GM18861 (cell line): ENCODE results near the gene CLRN1.

Experiments
- ATAC-seq: cut with Tn5 transposase; IDR thresholded peaks from one replicate; pipeline ENCODE4 v1.9.1; 2021; ENCODE audit not compliant: unreplicated experiment

CLRN1 gene

DNA sequence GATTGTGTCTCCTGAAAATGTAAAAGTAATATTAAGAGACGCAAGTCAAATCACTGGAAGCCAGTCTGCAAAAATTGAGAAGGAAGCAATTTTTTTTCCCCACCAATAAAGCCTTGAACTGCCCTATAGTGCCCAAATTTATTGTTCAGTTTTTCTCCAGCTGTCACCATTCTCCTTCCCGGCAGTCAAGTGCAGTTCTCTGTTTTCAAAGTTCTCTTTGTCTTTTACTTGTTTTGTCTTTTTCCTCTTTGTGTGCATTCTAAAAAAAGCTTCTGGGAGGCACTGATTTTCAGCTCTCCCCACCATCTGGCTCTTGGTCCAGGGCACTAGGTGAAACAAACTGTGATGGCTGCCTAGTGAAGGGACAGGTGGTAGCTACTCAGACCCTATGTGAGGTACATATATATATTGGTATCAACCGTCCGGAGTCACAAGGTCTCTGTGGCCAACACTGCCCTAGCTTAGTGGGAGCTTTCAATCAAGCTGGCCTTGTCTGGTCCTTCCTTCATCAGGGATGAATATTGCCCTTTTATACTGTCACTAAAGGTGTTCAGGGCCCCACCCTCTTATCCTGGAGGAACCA, 6.1 kb upstream of the CLRN1 start:
- ATAC-seq: no peak

DNA sequence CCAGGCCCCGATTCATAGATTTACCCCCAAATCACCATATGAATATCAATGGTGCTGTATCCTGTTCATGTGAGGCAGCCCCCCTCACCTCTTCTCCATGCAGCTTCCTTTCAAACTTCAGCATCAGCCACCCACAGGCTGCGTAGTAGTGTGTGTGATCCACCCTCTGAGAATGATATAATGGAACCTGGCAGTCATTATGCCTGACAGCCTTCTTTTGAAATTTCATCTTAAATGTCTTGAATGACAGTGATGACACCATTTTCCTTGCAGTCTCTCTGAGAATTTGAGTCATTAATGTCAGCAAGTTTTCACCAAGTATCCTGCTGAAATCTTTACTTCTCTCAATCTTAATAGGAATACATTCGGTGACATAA, 3.5 kb upstream of the CLRN1 start:
- no peak for ATAC-seq

DNA sequence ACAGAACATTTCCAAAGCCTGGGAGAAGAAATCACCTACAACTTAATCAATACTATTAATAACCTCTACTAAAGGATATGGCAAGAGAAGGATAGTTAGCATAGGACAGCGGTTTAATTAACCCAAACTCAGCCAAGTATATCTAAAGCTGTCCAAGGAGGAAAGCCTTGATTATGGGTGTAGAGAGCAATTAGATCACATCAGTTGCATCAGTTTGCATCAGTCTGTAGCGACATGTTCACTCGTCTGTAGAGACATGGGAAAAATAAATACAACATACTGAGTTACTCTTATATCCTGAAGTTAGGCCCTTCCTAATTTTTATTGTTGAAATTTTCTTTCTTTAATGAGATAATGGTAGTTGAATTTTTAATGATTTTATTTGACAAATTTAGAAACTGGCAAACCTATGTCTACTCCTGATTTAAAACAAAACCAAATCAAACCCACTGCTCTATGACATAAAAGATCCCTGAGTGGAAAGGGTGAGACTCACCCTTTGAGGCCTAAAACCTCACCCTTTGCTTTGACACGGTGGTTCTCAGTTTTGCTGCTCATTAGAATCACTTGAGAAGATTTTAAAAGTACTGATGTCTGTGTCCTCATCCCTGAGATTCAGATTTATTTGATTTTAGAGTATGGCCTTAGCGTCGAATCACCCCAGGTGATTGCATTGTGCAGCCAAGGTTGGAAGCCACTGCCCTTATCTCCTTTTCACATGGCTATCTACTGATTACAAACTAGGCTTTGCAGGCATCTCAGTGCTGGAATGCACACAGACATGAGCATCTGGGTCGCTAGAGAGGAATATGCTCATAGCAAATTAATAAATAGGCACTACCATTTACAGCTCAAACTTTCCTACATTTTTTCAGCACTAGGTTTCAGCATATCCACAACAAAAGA, 2.8 kb upstream of the CLRN1 start:
- no peak for ATAC-seq

DNA sequence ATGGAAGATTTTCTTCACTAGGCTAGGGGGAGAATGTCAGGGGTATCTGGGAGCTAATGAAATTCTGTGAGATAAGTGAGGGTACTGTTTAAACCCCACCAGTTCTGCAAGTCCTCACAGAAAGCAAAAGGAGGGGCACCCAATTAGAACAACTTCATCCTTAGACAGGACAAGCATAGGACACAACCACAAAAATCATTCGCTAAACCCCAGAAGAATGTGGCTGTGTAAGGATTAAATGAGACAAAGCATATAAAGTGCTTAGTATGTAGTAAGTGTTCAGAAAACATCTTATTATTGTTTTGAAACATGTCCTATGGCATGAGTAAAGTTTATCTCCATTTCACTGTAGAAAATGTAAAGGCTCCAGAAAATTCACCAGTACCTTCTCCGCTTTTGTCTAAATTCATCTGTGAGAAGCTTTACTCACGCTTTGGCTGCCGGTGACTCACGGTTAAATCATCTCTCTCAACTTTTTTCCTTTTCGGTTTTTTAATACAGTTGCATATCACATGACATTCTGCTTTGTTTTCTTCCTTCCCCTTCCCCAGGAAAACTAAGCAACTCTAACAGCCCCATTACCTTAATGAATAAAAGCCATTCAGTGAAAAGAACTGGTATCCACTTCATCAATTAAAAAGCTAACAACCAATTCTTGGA, 1.7 kb downstream of the CLRN1 start:
- no peak for ATAC-seq

DNA sequence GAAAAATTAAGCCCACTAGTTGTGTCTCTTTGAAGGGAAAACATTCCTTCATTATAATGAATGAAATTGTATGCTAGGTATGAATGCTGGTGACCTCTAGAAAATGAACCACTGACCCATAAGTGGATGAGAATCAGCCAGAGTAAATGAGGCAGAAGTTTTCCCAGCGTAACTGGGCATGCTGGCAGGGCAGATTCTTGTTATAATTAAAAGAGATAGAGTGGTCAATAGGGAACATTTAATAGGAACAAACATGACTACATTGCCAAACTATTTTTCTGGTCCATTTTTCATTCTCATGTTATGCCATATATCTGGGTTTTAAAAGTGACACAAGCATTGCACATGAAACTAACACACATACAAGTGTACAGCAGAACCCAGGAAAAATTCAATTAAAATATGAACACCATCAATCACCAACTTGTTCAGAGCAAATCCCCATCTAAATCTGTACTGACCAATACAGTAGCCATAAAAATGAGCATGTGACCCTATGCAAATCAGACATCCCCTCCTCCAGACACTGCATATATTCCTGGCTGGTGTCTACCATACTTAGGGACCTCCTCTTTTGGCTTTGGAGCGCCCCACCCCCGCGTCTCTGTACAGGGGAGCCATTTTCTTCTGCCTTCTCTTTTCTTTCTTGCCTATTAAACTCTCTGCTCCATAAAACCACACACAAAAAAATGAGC, 4.0 kb downstream of the CLRN1 start:
- ATAC-seq: no peak

DNA sequence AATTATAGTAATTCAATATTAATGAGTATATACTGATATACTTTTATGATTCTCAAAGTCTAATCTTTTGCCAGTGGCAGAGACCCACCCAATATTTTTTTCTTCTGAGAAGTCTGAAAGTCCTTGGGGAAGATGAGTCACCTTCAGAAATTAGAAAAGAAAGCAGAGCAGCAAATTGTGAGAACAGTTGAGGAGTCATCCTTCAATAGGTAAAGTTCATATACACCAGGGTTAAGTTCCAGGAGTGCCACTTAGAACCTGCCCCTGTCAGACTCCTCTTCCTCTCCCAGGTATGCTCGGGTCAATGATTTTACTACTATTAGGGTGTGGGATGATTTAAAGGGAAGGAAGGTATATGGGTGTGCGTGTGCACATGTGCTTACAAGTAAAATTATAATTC, 7.1 kb downstream of the CLRN1 start:
- no peak for ATAC-seq

DNA sequence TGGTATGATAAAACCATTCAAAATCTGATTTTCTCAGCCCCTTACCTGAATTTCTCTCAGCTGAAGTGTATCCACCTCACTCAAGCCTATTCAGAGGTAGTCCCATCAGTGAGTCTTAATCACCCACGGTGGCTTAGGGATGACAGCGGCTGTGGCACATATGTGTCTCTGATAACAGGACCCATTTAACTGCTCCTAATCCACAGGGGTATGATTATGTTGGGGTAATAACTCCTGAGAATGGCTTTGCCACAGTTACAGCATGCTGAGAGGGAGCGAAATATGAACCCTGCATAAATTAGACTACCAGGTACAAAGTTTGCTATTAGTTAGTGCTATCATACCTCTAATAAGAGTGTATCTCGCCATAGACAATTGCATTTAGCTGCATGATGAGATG, 10.6 kb downstream of the CLRN1 start:
- no peak for ATAC-seq

DNA sequence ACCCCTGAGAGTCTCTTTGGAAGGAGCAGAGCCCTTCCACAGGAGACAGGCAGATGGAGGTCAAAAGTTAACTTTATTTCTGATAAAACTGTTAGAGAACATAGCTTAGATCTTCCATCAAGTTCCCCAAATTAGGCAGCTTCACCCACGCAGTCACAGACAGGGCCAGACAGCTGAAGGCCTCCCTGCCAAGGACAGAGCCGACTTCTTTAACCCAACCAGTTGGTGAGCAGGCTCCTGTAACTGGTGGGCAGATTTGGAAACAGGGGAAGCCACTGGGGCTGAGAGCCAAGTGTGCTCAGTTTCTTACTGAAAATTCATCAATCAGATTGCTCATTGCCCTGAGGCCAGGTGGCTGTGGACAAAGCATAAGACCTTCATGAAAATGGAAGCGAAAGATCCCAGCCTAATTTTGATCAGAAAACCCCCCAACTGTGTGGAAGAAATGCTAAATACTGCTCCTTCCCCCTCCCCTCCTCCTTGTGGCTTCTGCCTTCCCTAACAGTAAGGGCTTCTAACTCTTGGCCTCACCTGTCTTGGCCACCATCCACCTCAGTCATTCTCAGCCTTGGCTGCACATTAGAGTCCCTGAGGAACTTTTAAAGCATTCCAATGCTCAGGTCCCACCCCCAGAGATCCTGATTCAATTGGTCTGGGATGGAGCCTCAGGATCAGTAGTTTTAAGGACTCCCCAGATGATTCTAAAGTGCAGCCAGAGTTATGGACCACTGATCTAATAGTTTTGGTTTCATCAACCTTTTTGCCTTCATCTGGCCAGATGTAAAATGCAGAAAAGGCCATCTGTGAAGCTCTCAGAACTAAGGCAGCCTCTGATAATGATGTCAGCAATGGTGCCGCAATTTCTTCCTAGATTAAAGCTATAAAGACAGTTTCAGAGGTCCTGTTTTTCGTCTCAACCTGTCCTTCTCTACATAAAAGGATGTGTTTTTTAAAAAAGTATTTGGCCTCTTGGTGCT, 11.5 kb downstream of the CLRN1 start:
- ATAC-seq: no peak

DNA sequence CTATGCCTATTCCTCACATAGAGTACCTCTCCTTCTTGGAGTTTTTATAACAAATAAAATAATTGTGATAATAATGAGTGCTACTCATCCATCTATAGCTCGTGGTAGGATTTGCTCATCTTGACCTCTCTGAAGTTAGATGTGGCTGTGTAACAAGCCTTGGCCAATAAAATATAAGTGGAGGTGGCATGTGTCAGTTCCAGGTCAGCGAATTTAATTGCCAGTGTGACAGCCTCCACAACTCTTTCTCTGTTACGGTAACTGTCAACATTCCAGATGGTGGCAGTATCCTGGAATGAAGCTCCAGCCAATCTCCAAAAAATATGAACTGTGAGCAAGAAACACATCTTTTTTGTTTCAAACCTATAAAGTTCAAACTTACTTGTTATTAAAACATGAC, 13.8 kb downstream of the CLRN1 start:
- ATAC-seq: no peak

DNA sequence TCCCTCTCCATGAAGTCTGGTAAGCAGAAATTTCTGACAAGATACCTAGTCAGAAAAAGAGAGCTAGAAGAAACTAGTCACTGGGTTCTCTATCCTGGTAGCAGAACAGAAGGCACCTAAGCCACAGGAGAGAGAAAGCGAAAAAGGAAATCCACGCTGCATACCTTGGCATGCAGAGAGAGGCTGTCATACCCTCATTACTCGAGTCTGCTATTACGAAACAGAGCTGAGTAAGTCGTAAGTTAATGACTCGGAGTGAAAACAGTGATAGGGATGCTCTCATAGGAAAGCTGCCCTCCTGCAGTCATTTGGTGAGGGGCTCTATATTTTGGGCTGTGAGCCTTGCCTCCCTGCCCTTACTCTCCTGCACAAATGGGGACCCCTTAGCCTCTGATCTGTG, 16.2 kb downstream of the CLRN1 start:
- no peak for ATAC-seq

DNA sequence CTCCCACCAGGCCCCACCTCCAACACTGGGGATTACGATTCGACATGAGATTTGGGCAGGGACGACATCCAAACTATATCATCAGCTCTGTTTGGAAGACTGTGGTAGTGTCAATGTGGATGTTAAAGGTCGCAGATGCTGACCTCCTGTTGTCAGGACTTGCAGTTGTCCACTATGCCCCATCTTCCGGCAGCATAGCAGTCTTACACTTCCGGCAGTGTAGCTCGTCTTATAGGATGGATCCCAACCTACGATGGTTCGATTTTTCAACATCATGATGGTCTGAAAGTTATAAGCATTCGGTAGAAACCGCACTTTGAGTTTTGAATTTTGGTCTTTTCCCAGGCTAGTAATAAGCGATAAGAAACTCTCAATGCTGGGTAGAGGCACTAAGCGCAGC, 20.6 kb downstream of the CLRN1 start:
- ATAC-seq: no peak

DNA sequence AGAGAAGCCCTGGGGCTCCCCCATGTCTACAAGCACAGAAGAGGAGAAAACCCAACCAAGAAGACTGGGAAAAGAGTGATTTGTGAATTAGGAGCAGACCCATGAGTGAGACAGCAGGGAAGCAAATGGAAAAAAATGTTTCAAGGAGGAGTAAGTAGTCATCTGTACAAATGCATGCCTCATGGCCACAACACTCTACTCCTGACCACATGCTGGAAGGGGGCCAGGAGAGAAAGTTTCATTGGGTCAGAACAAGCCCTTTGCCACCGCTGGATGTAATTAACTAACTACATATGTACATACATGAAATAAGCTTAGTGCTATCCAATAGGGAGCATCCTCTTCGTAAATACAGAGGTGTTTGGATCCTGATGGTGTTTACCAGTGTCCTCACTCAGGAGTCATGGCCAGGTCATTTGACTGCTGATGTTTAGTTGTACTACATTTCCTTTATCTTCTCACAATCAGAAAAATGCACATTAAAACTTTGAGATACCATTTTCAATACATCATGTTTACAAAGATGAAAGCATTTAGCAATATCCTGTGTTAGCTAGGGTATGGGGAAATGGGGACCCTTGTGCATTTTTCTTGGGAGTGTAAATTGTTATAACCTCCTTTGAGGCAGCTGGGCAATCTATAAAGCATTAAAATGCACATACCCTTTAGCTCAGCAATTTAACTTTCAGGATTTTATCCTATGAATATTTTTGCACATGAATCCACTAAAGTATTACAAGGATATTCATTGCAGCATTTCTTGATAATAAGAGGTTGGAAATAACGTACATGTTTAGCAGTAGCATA, 27.1 kb downstream of the CLRN1 start:
- ATAC-seq: no peak

DNA sequence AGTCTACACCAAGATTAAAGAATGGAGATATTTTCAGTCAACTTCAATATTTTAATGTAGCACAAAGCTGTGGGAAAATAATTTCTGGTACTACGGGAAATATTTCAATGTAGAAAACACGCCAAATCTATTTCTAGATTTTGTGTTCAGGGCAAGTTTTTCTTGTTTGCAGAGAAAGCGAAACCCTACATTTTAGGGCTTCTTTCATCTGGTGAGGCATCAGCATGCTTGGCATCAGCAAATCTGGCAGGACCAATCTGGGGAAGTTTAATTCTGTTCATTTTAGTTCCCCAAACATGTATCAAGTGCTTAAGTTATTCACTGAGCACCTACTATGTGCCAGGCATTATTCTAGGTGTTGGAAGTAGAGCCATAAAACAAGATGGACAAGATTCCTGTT, 30.3 kb downstream of the CLRN1 start:
- ATAC-seq: no peak

DNA sequence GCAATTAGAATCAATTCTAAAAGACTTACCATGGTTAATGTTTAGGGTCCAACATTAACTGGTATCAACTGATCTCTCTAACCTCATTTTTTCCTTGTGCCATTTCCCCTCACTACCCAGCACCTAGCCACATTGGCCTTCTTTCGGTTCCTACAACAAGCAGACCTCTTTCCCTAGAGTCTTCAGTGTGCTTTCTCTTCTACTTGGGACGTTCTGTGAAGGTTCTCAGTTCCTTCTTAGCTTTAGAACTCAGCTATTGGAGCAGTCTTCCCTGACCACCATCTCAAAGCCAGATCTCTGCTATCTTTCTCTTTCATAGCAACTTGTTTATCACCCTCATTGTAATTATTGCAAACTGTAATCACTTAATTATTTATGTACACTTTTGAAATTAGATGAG, 35.8 kb downstream of the CLRN1 start:
- ATAC-seq: peak; percentile 47

DNA sequence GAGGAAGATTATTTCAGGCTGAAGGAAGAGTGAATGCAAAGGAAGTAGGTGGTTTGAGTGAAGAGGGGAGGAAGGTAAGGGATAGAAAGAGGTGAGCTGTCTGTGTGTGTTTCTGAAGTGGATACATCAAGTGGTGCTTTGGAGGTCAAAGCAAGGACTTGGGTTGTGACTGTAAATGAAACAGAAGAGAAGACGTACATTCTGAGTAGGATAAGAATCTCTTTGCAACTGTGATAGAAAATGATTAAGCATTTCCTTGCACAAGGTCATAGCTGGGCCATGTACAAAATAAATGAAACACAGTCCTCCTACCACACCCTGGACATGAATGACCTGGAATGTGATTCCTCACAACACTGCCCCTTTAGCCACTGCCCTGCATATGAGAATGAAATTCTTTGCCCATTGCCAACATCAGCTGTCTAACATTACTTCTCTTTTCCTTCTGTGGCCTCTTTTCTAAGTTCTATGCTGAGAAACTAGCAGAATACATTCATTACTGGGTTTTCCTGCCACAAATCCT, 39.0 kb downstream of the CLRN1 start:
- no peak for ATAC-seq

DNA sequence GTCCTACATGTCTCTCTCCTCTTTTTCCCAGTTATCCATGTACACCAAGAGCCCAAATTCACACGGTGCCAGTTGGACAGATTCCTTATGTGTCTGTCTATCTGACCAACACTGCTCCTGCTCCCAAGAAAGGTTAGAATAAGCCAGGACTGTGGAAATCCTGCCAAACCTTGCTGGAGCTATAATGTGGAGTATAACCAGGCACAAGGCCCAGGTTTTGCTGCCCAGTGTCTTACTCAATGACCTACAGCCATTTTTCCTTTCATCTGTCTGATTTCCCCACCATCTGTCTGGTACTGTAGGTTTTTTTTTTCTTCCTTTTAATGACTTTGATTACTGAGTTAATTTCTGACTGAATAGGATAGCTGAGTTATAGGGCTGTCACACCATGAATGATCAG, 40.8 kb downstream of the CLRN1 start:
- ATAC-seq: no peak

DNA sequence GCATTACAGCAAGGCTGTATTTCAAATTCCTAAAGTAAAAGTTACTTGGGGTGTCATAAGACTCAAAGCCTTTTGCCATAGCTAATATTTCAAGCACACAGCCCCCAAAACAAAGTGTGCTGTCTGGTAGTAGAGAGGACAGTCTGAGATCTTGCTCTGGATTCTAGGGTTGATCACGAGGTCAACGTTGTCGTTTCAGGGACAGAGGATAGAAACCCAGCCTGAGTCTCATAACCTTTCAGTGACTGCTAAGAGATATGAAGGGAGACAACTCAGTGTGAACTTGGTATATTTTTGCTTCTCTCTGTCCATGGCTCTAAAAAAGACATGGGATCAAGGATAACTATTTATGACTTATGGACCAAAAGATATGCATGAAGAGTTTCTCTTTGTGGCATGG, 41.7 kb downstream of the CLRN1 start:
- ATAC-seq: no peak

DNA sequence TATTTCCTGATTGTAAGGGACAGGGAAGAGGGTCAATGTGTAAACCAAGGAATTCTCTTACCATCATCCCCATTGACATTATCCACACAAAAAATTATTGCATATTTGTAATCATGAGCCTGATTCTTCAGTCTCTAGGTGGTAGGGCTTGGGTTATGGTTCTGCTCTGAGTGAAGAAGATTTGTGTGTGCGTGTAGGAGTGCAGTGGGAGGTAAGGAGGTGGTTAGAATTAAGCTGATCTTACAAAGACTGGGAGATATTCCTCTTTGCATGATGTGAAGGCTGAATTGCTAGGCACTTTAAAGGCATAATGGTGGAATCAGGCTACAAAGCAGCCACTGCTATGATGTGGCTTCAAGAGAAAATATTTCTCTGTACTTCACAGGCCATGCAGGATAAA, 44.3 kb downstream of the CLRN1 start:
- no peak for ATAC-seq

DNA sequence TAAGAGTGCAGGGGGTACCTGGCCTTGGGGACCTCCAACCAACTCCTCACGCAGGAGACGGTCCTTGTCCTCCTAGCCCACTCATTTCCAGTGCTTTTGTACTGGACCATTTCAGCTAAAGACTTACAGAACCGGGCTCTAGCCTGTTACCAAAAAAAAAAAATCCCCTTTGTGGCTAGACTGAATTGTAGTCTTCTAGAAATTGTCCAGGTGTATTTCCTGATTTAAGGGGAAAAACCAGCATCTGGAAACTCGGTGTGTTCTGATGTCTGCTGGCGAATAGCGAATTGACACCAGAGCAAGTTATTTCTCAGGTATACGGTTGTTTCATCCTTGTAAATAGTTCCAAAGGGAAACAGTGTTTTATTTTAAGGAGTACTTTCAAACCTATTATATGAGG, 46.2 kb downstream of the CLRN1 start:
- no peak for ATAC-seq
